GM12872 (cell line): ENCODE data around the gene TESK2.

ENCODE experiments used
- TF ChIP-seq, protein P1 (sequence below): IDR thresholded peaks from 3 replicates; pipeline ENCODE4 v1.5.1; 2011; ENCODE audit warnings: low read depth, mild to moderate bottlenecking, low read length, moderate library complexity; ENCODE audit not compliant: insufficient read depth

The TESK2 gene

GRCh38 chr1:45522324-45523104 is 31.6 kb upstream of the TESK2 start:
- TF ChIP-seq, protein P1, sequence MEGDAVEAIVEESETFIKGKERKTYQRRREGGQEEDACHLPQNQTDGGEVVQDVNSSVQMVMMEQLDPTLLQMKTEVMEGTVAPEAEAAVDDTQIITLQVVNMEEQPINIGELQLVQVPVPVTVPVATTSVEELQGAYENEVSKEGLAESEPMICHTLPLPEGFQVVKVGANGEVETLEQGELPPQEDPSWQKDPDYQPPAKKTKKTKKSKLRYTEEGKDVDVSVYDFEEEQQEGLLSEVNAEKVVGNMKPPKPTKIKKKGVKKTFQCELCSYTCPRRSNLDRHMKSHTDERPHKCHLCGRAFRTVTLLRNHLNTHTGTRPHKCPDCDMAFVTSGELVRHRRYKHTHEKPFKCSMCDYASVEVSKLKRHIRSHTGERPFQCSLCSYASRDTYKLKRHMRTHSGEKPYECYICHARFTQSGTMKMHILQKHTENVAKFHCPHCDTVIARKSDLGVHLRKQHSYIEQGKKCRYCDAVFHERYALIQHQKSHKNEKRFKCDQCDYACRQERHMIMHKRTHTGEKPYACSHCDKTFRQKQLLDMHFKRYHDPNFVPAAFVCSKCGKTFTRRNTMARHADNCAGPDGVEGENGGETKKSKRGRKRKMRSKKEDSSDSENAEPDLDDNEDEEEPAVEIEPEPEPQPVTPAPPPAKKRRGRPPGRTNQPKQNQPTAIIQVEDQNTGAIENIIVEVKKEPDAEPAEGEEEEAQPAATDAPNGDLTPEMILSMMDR, result no peak

GRCh38 chr1:45521413-45522323 is 30.7 kb upstream of the TESK2 start, which contains the start of gene PRDX1:
PRDX1 (minus strand) TSS chr1:45521884; CDS start chr1:45519043, 2,841 bp downstream.
- TF ChIP-seq, protein P1, result peak; percentile 22; the same call in 1 of the 3 replicates

DNA sequence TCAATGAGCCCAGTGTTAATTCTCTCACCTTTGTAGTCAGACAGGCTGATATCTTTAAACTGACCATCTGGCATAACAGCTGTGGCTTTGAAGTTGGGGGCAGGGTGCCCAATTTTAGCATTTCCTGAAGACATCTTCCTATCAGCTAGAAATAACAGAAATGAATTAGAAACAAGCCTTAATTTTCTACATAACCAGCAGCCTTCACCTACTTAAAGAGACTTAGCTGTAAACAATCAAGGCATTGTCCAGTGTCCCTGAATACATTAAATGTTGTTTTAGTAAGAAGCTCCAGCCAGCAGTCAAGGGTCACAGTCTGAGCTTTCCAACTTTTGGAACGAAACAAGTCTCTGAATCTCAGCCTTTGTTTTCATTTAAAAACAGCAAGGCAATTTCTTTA is 27.9 kb upstream of the TESK2 start:
- TF ChIP-seq, protein P1, result no peak

- TF ChIP-seq, protein P1, result no peak
Measured at GRCh38 chr1:45516465-45516864, 25.5 kb upstream of the TESK2 start.

- TF ChIP-seq, protein P1, result no peak
Measured at GRCh38 chr1:45516036-45516435, 25.1 kb upstream of the TESK2 start.

GRCh38 chr1:45512641-45513054 is 21.7 kb upstream of the TESK2 start:
- TF ChIP-seq, protein P1, result peak; percentile 81

GRCh38 chr1:45510972-45511527 is 20.1 kb upstream of the TESK2 start:
- TF ChIP-seq, protein P1, result no peak
